Activated CD4-positive, alpha-beta T cell treated with anti-CD3 and anti-CD28 coated beads for 36 hours (primary cell): Measurements from ENCODE around the gene SLC25A12. TPM values are rescaled to one million over a fixed set of nuclear protein-coding genes. Genes with fewer than 3 reads are reported as not detected.
A peak's percentile ranks its signal among the peaks of the same experiment; 100 is the strongest.

Experiments used
- ATAC-seq: fragments of 200-7000 bp; cut with Tn5 transposase; one replicate; pipeline ENCODE4 v1.10.0; 2021; ENCODE audit warnings: mild to moderate bottlenecking, moderate library complexity
- CTCF ChIA-PET: fragments of 350-600 bp; sonication (Branson Sonifier 250); formaldehyde crosslinking; loops from one replicate; lab custom pipeline; 2021; ENCODE audit warnings: antibody characterized with exemption; lab: Charles Lee
- POLR2A ChIA-PET: fragments of 350-600 bp; sonication (Branson Sonifier 250); formaldehyde crosslinking; loops from one replicate; lab custom pipeline; 2021; ENCODE audit warnings: antibody characterized with exemption, inconsistent platforms; lab: Charles Lee
- DNase-seq: peaks from one replicate; pipeline ENCODE4 v3.0.0-alpha.2; 2020
- H3K27ac Mint-ChIP-seq: one replicate; pipeline ENCODE4 v1.8.0; 2021; ENCODE audit warnings: mixed read lengths
- H3K27me3 Mint-ChIP-seq: one replicate; pipeline ENCODE4 v1.8.0; 2021; ENCODE audit warnings: mixed read lengths
- H3K36me3 Mint-ChIP-seq: one replicate; pipeline ENCODE4 v1.8.0; 2021; ENCODE audit warnings: low read depth, mixed read lengths
- H3K4me1 Mint-ChIP-seq: one replicate; pipeline ENCODE4 v1.8.0; 2021; ENCODE audit warnings: mixed read lengths
- H3K4me3 Mint-ChIP-seq: one replicate; pipeline ENCODE4 v1.8.0; 2021; ENCODE audit warnings: mild to moderate bottlenecking, moderate library complexity, mixed read lengths
- H3K9me3 Mint-ChIP-seq: one replicate; pipeline ENCODE4 v1.8.0; 2021; ENCODE audit warnings: low read depth, mixed read lengths
- intact Hi-C, 2 experiments: fragments of 100-400 bp; cut with DNase I in 1 of 2; cut with micrococcal nuclease in 1 of 2; formaldehyde crosslinking; loops; one replicate each; pipeline versions ENCODE4 v1.14.2 to v1.15.1; 2022 to 2024; cut with DNase I, micrococcal nuclease
- total RNA-seq, 2 experiments: library from RNA; stranded (reverse); gene quantifications; one replicate each; pipeline ENCODE4 v1.2.3, GENCODE V29; 2021

Gene SLC25A12
- total RNA-seq, 2 experiments from 2014 or later, result 19.5 to 22.4 TPM

- POLR2A ChIA-PET, result no interaction called here
- DNase-seq (no peak), ATAC-seq (no peak)
- H3K4me1 Mint-ChIP-seq, result peaks cover under 1% of the 10 kb centered on the region
- no peak overlapping the region for H3K27ac Mint-ChIP-seq
- intact Hi-C loops, result no loop called here
- H3K36me3 Mint-ChIP-seq, result peaks cover 22% of the 10 kb centered on the region
- no peak overlapping the region for H3K4me3 Mint-ChIP-seq
- H3K9me3 Mint-ChIP-seq, result no peaks in the 10 kb centered on the region
- CTCF ChIA-PET, result interaction anchor here (1.1 kb wide), 1 partner anchor 13 kb away, joined by 3 read pairs; no protein-coding TSS in a partner anchor
- no peaks in the 10 kb centered on the region for H3K27me3 Mint-ChIP-seq
Observed at GRCh38 chr2:171804456-171804855, 89.6 kb downstream of the SLC25A12 start.

- H3K27me3 Mint-ChIP-seq, result no peaks in the 10 kb centered on the region
- intact Hi-C loops, result no loop called here
- CTCF ChIA-PET, result no interaction called here
- no peaks in the 10 kb centered on the region for H3K9me3 Mint-ChIP-seq
- DNase-seq, result no peak
- POLR2A ChIA-PET, result no interaction called here
- H3K4me3 Mint-ChIP-seq, result no peak overlapping the region
- H3K4me1 Mint-ChIP-seq, result peaks cover 2% of the 10 kb centered on the region
- H3K27ac Mint-ChIP-seq, result no peak overlapping the region
- H3K36me3 Mint-ChIP-seq, result peaks cover 17% of the 10 kb centered on the region
- ATAC-seq, result no peak
Observed at GRCh38 chr2:171803757-171804156, 90.3 kb downstream of the SLC25A12 start.

GRCh38 chr2:171800639-171801038 lies 93.4 kb downstream of the SLC25A12 start:
- POLR2A ChIA-PET, result no interaction called here
- Mint-ChIP-seq H3K27ac (no peak overlapping the region), H3K4me3 (no peak overlapping the region), H3K9me3 (no peaks in the 10 kb centered on the region), H3K36me3 (peaks cover 15% of the 10 kb centered on the region), H3K27me3 (no peaks in the 10 kb centered on the region), H3K4me1 (peaks cover 6% of the 10 kb centered on the region)
- intact Hi-C loops, result no loop called here
- no peak for DNase-seq
- ATAC-seq, result no peak
- CTCF ChIA-PET, result interaction anchor here (0.6 kb wide), 1 partner anchor 696 kb away, joined by 3 read pairs; no protein-coding TSS in a partner anchor

GRCh38 chr2:171798156-171798820 lies 95.8 kb downstream of the SLC25A12 start:
- DNase-seq (no peak), ATAC-seq (peak; percentile 73)
- H3K4me1 Mint-ChIP-seq, result peaks cover 23% of the 10 kb centered on the region
- CTCF ChIA-PET, result interaction anchor here (1.1 to 1.3 kb wide), 2 partner anchors 11 to 45 kb away, joined by 3 to 5 read pairs; no protein-coding TSS in a partner anchor
- H3K27me3 Mint-ChIP-seq, result no peaks in the 10 kb centered on the region
- intact Hi-C loops, result no loop called here
- POLR2A ChIA-PET, result no interaction called here
- H3K36me3 Mint-ChIP-seq, result peaks cover 9% of the 10 kb centered on the region
- no peak overlapping the region for H3K4me3 Mint-ChIP-seq
- H3K27ac Mint-ChIP-seq, result peak overlapping the region; percentile 28
- no peaks in the 10 kb centered on the region for H3K9me3 Mint-ChIP-seq

GRCh38 chr2:171794918-171795317 lies 99.1 kb downstream of the SLC25A12 start:
- Mint-ChIP-seq H3K9me3 (no peaks in the 10 kb centered on the region), H3K4me1 (peaks cover 23% of the 10 kb centered on the region), H3K4me3 (no peak overlapping the region), H3K27ac (no peak overlapping the region), H3K36me3 (peaks cover 26% of the 10 kb centered on the region), H3K27me3 (no peaks in the 10 kb centered on the region)
- no peak for ATAC-seq
- POLR2A ChIA-PET, result no interaction called here
- CTCF ChIA-PET, result interaction anchor here (0.8 to 1.2 kb wide), 2 partner anchors 101 to 220 kb away, joined by 3 read pairs; no protein-coding TSS in a partner anchor
- no peak for DNase-seq
- intact Hi-C loops, result no loop called here

- H3K27ac Mint-ChIP-seq, result no peak overlapping the region
- no peak for DNase-seq
- ChIA-PET POLR2A (no interaction called here), CTCF (interaction anchor here (0.8 to 1.2 kb wide), 2 partner anchors 196 to 219 kb away, joined by 3 read pairs; no protein-coding TSS in a partner anchor)
- H3K4me3 Mint-ChIP-seq, result no peak overlapping the region
- intact Hi-C loops, result no loop called here
- no peaks in the 10 kb centered on the region for H3K9me3 Mint-ChIP-seq
- H3K4me1 Mint-ChIP-seq, result peaks cover 21% of the 10 kb centered on the region
- peaks cover 23% of the 10 kb centered on the region for H3K36me3 Mint-ChIP-seq
- H3K27me3 Mint-ChIP-seq, result no peaks in the 10 kb centered on the region
- ATAC-seq, result peak; percentile 70
Observed at GRCh38 chr2:171793691-171794678, 100.1 kb downstream of the SLC25A12 start.

- Mint-ChIP-seq H3K27ac (no peak overlapping the region), H3K36me3 (peaks cover 22% of the 10 kb centered on the region), H3K4me3 (no peak overlapping the region), H3K9me3 (no peaks in the 10 kb centered on the region), H3K27me3 (no peaks in the 10 kb centered on the region), H3K4me1 (peaks cover 23% of the 10 kb centered on the region)
- ChIA-PET POLR2A (no interaction called here), CTCF (no interaction called here)
- DNase-seq (no peak), ATAC-seq (no peak)
- intact Hi-C loops, result no loop called here
Observed at GRCh38 chr2:171792886-171793580, 101.0 kb downstream of the SLC25A12 start.

- no peaks in the 10 kb centered on the region for H3K9me3 Mint-ChIP-seq
- H3K36me3 Mint-ChIP-seq, result peaks cover 29% of the 10 kb centered on the region
- DNase-seq (no peak), ATAC-seq (no peak)
- no peak overlapping the region for H3K4me3 Mint-ChIP-seq
- POLR2A ChIA-PET, result interaction anchor here (0.6 kb wide), 1 partner anchor 836 kb away, joined by 3 read pairs; no protein-coding TSS in a partner anchor
- CTCF ChIA-PET, result interaction anchor here (0.7 to 1.2 kb wide), 2 partner anchors 42 to 286 kb away, joined by 3 to 4 read pairs; no protein-coding TSS in a partner anchor
- H3K27ac Mint-ChIP-seq, result no peak overlapping the region
- intact Hi-C loops, result no loop called here
- no peaks in the 10 kb centered on the region for H3K27me3 Mint-ChIP-seq
- peaks cover 23% of the 10 kb centered on the region for H3K4me1 Mint-ChIP-seq
Observed at GRCh38 chr2:171792157-171792556, 101.9 kb downstream of the SLC25A12 start.

- Mint-ChIP-seq H3K9me3 (no peaks in the 10 kb centered on the region), H3K4me3 (no peak overlapping the region), H3K4me1 (peaks cover 23% of the 10 kb centered on the region), H3K36me3 (peaks cover 36% of the 10 kb centered on the region), H3K27me3 (no peaks in the 10 kb centered on the region), H3K27ac (no peak overlapping the region)
- DNase-seq (no peak), ATAC-seq (no peak)
- intact Hi-C loops, result no loop called here
- CTCF ChIA-PET, result interaction anchor here (0.6 to 1.2 kb wide), 5 partner anchors 14 to 406 kb away, joined by 3 to 4 read pairs (median 3); no protein-coding TSS in a partner anchor
- POLR2A ChIA-PET, result interaction anchor here (0.6 kb wide), 1 partner anchor 309 kb away, joined by 6 read pairs; no protein-coding TSS in a partner anchor
Observed at GRCh38 chr2:171791361-171791760, 102.7 kb downstream of the SLC25A12 start.

GRCh38 chr2:171789956-171790355 lies 104.1 kb downstream of the SLC25A12 start:
- Mint-ChIP-seq H3K4me3 (no peak overlapping the region), H3K4me1 (peaks cover 18% of the 10 kb centered on the region), H3K36me3 (peaks cover 43% of the 10 kb centered on the region), H3K27me3 (no peaks in the 10 kb centered on the region), H3K27ac (no peak overlapping the region), H3K9me3 (no peaks in the 10 kb centered on the region)
- intact Hi-C loops, result no loop called here
- ATAC-seq (no peak), DNase-seq (no peak)
- ChIA-PET CTCF (interaction anchor here (0.6 to 0.7 kb wide), 2 partner anchors 759 to 1127 kb away, joined by 3 to 4 read pairs; no protein-coding TSS in a partner anchor), POLR2A (interaction anchor here (0.6 kb wide), 1 partner anchor 358 kb away, joined by 3 read pairs; no protein-coding TSS in a partner anchor)
